HG03025 (cell line): ENCODE results near the gene ARHGAP6.
"Not testable (repeated sequence)": the region's sequence is repeated elsewhere in the genome, so short reads cannot be mapped to it uniquely, and the experiment has no call there.

Experiments used
- ATAC-seq: cut with Tn5 transposase; IDR thresholded peaks from one replicate; pipeline ENCODE4 v1.9.1; 2021; ENCODE audit warnings: mild to moderate bottlenecking, moderate library complexity; ENCODE audit not compliant: unreplicated experiment, low FRiP score

Gene ARHGAP6

GRCh38 chrX:11367609-11368430 is 297.9 kb downstream of the ARHGAP6 start:
- ATAC-seq = no peak

DNA sequence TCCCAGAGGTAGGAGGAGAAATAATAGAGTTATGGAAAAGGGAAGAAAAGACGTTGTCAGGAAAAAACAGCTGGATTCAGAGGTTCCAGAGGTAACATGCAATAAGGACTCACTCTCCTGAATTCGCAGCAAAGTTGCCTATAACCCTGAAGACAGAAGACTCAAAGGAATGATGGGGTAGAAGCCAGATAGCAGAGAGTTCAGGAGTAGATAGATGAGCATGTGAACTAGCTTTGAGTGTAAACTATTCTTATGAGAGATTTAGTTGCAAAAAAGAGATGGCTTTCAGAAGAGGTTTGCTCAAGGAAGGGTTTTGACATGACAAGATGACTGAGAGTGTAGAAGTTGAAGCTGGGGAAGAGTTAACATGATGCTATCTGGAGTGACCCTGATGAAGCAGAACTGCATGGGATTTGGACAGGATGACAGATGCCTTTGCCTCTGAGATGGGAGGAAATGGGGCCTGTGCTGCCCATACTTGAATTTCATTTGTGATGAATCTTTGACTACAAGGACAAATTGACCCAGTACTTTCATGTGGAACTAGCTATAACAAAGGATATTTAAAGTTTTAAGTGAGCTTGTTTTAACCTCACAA is 298.6 kb downstream of the ARHGAP6 start:
- ATAC-seq = no peak

- ATAC-seq = no peak
Measured at GRCh38 chrX:11365426-11365825, 300.3 kb downstream of the ARHGAP6 start.

DNA sequence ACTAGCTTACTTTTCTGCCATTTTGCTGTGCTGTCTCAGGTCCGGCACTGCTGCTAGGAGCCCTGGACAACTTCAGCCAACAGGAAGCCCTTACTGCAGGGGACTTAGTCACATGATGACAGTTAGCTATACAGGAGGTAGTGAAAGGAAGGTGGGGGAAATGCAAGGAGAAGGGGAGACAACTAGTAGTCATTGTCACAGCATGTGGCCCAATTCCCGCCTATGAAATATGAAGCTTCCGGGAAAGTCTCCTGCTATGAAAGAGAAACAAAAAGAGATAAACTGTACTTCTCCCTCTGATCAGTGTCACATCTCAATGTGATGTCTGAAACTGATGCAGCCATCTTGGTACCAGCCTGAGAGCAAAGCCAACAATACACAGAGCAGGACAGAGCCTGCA is 300.9 kb downstream of the ARHGAP6 start:
- no peak for ATAC-seq

DNA sequence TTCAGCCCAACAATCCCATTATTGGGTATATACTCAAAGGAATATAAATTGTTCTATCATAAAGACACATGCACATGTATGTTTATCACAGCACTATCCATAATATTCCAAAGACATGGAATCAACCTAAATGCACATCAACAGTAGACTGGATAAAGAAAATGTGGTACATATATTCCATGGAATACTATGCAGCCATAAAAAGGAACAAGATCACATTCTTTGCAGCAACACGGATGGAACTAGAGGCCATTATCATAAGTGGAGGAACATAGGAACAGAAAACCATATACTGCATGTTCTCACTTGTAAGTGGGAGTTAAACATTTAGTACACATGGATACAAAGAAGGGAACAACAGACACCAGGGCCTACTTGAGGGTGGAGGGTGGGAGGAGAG is 301.9 kb downstream of the ARHGAP6 start:
- ATAC-seq = not testable (repeated sequence)

- ATAC-seq = peak; percentile 97
Measured at GRCh38 chrX:11363069-11363594, 302.6 kb downstream of the ARHGAP6 start.

GRCh38 chrX:11361666-11362065 is 304.1 kb downstream of the ARHGAP6 start:
- ATAC-seq = not testable (repeated sequence)

DNA sequence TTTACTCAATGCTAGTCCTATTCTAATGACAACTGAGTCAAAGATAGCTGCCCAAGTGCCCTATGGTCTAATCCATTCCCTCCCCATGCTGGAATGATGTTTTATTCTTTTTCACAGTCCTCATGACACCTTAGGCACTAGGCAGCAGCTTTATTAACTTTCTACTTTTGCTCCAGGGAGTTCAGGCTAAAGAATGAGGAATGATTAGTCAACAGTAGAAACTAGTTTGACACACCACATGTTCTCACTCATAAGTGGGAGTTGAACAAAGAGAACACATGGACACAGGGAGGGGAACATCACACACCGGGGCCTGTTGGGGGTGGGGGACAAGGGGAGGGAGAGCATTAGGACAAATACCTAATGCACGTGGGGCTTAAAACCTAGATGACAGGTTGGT is 309.8 kb downstream of the ARHGAP6 start:
- not testable (repeated sequence) for ATAC-seq

GRCh38 chrX:11355259-11355909 is 310.3 kb downstream of the ARHGAP6 start:
- no peak for ATAC-seq

DNA sequence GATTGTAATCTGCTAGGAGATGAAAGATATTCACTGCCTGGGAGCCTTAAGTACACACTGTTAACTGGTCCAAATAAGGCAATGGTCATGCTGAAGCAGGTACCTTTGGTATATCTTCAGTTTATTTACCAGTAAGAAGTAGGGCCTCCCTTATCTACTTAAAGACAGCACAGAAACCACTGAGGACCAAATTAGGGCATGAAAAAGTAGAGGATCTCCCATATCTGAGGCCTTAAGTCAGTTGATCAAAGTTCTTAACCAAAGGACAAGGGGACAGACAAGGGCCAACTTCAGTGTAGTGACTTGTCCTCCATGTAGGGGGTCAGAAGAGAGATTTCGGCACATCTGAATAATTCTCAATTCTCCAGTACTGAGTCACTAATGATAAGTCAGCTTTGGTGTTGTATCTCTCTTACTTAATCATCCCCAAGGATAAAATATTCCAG is 313.4 kb downstream of the ARHGAP6 start:
- ATAC-seq = no peak

DNA sequence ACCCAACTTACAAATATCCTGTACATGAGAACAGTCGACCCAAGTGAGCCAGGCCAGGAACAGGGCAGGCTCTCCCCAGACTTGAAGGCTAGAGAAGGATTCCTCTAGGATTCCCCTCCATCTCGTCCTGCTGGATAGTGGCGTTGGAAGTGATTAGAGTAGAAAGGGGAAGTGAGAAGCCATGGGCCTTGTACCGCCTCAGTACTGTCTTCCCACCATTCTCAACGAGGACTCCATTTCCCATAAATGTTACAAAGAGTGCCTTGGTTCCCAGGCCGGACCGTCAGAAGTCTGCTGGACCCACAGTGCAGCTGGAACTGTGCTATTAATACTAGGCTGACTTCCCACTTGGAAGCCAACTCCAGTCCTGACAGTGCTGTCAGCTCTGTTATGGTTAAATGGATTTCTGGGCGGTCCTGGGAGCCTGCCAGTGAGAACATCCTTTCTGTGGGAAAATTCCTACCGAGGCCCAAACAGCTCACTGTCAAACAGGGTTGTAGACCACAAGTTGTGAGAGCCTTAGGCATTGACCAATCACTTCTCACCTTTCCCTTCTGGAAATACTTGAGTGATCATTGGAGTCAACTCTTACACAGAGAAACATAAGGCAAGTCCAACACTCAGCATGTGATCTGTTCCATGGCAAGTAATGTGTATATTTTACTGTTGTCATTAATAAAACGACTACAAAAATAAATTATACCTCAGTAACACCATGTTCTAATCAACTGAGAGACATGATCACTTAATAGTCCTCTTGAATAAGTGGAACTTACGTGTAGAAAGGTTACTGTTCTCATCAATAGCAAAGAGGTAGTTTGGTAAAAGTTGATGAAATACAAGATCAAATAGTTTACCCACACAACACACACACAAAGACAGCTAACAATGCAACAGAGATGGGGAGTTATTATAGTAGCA is 314.1 kb downstream of the ARHGAP6 start:
- ATAC-seq = no peak

GRCh38 chrX:11349661-11350337 is 315.9 kb downstream of the ARHGAP6 start:
- no peak for ATAC-seq

GRCh38 chrX:11349020-11349419 is 316.7 kb downstream of the ARHGAP6 start:
- ATAC-seq = no peak

DNA sequence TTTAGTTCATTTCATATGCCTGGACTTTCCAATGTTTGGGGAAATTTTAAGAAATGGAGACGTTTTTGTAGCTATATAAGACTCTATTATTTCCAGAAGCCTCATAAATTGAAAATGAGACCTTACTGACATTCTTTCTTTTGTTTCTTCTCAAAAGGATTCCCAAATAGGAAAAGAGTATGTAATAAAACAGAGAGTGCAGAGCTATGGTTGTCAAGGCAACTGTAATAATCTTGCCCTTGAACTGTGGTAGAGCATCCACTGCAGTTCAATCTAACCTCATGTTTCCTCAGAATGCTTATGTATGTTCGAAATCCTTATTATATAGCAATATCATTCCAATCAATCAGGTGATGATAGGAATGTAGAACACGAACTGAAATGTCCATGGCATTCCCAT is 318.4 kb downstream of the ARHGAP6 start:
- ATAC-seq = no peak

DNA sequence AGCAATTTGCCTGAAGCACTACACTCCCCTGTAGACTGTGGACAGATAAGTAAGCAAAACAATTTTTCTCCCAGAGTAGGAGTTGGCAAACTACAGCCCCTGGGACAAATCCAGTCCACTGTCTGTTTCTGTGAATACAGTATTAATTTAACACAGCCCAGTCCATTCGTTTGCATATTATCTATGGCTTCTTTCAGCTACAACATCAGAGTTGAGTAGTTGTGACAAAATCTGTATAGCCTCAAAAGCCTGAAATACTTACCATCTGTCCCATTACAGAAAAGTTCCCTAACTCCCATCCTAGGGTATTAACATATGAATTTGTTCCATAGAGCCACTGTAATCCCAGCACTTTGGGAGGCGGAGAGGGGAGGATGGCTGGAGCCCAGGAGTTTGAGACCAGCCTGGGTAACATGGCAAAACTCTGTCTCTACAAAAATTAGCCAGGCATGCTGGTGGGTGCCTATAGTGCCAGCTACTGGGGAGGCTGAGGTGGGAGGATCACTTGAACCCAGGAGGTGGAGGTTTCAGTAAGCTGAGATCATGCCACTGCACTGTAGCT is 319.5 kb downstream of the ARHGAP6 start:
- no peak for ATAC-seq

GRCh38 chrX:11342673-11343072 is 323.0 kb downstream of the ARHGAP6 start:
- no peak for ATAC-seq

- no peak for ATAC-seq
Measured at GRCh38 chrX:11341274-11342201, 324.2 kb downstream of the ARHGAP6 start.

- no peak for ATAC-seq
Measured at GRCh38 chrX:11337292-11338009, 328.3 kb downstream of the ARHGAP6 start.
